GM18858 (cell line): ENCODE data around the gene MYO18B.
"Not testable (repeated sequence)": the region's sequence is repeated elsewhere in the genome, so short reads cannot be mapped to it uniquely, and the experiment has no call there.

Experiments used
- ATAC-seq: cut with Tn5 transposase; IDR thresholded peaks from one replicate; pipeline ENCODE4 v1.9.1; 2021; ENCODE audit not compliant: unreplicated experiment

MYO18B gene

GRCh38 chr22:25741692-25742626, at the start of gene MYO18B:
Gene MYO18B, plus strand, starts transcription at chr22:25742188. Its CDS starts 18,905 bp downstream, at chr22:25761093.
- ATAC-seq = no peak

DNA sequence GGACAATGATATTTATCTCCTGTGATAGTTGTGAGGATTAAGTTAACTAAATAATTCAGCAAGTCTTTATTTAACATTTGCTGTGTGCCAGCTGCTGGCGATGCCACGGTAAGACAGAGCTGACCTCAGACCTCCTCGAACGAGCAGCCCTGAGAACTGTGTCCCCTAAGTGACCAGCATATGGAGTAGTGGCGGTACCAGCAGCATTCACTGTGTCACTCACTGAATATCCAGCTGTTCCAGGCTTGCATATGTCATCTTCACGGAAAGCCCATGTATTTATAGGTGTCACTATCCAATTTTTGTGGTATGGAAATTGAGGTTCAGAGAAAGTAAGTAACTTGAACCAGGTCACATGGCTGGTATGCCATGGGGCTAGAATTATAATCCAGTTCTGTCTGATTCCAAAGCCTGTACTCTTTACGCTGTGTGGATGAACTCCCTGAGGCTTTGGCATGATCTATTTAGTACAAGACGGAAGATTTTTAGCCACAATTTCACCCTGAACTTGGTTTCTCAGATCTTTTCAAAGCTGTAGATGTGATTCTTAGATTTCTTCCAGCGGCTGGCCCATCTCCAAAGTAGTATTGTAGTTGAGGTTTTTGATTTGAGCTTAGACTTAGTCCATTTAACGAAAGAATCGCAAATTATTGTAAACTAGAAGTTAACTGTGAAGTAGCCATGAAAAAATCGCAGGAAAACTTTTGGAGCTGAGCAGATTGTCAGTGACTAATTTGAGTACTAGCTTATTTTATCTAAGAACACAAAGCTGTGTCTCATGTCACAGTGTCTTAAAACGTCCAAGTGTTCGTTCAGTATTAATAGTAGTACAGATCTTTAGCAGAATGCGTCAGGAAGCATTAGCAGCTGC, 49.4 kb upstream of the MYO18B start:
- ATAC-seq = no peak

DNA sequence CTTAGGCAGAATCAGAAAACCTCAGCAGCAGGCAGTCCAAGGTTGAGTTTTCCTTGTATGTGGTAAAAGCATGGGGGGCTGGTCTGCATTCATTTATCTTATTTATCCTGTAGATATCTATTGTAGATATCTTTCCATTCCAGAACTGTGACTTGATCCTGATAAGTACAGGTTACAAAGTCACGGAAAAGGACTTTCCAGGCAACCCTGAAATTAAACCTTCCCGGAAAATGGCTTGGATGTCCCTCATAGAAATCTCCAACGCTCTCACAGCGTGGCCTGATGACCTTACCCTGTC, 48.8 kb upstream of the MYO18B start:
- ATAC-seq = no peak

GRCh38 chr22:25694196-25694907, 47.6 kb upstream of the MYO18B start:
- no peak for ATAC-seq

GRCh38 chr22:25695146-25695545, 46.8 kb upstream of the MYO18B start:
- no peak for ATAC-seq

GRCh38 chr22:25696763-25697162, 45.2 kb upstream of the MYO18B start:
- ATAC-seq = no peak

- no peak for ATAC-seq
These were observed 44.8 kb upstream of the MYO18B start for GRCh38 chr22:25697181-25697664.

DNA sequence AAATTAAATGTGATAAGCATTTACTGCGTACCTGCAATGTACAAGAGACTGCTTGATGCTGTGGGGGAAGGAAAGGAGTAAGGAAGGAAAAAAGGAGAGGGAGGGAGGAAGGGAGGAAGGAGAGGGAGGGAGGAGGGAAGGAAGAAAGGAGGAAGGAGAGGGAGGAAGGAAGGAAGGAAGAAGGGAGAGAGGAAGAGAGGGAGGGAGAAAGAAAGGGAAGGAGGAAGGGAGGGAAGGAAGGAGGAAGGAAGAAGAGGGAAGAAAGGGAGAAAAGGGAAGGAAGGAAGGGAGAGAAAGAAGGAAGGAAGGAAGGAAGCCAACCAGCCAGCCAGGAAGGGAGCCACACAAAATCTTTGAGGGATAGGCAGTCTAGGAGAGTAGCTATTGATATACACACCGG, 44.0 kb upstream of the MYO18B start:
- ATAC-seq = no peak

DNA sequence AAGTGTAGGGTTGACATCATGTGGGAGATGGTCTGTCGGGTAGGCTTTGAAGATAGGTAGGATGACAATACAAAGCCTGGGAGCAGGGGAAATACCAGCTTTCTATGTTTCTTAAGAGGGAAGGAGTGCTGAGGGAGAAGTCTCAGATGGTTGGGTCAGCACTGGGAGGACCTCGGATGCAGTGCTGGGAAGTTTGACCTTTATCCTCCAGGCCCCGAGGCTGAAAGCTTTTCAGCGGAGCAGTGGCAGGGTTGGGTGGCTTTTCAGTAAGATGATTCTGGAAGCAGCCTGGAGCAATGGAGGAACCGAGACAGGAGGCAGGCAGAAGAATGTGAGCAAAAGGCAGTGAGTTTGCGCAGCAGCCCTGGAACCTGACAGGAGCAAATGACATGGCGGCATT, 43.5 kb upstream of the MYO18B start:
- no peak for ATAC-seq

GRCh38 chr22:25698978-25699377, 43.0 kb upstream of the MYO18B start:
- no peak for ATAC-seq

GRCh38 chr22:25701056-25701780, 40.8 kb upstream of the MYO18B start:
- no peak for ATAC-seq

DNA sequence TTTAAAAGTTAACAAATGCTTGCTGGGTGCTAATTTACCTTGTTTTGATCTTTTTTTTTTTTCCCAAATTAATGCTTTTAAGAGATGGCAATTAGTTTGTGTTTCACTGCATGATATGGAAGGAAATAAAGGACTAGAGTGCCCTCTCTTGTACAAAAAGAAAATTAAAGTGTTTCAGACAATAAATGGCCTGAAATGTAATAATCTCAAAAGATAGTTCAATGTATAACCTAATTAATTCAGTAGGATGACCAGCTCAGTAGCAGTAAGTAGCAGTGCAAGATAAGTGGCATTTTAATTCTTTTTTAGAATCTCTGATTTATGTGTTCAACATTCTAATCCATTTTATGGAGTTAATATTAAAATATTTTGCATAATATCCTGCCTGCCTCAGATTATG, 39.9 kb upstream of the MYO18B start:
- no peak for ATAC-seq

GRCh38 chr22:25702571-25703167, 39.3 kb upstream of the MYO18B start:
- no peak for ATAC-seq

DNA sequence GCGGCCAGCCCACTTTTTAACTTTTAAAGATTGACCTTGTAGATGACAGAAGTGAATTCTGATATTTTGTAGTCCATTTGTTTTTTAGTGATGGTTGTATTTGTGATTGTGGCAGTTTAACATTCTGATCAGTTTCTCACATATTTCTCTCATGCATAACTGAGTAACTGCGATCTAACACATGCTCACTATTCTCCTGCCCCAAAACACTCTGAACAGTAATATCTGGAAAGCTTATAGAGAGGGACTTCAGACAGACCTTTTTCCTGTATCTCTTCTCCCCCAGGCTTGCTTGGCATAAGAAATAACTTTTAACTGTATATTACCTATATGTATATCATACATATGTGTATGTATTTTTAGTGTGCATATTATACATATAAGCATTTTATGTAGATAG, 37.3 kb upstream of the MYO18B start:
- ATAC-seq = no peak

DNA sequence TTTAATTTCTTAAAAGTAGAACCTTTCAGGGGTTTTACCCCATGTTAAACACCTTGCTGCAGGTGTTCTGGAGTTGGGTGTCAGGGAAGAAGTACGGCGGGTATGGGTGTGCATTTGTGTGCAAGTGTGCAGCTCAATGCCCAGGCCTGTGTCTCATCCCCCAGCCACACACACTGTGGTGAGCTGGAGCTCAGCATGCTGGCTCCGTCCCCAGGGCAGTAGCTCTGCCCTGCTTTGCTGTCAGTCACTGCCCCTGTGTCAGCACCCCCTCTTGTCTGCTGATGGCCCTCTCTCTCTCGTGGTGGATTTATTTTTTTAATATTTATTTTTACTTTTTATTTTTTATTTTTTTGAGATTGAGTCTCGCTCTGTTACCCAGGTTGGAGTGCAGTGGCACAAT, 35.8 kb upstream of the MYO18B start:
- ATAC-seq = no peak

- not testable (repeated sequence) for ATAC-seq
These were observed 33.6 kb upstream of the MYO18B start for GRCh38 chr22:25708430-25708829.

DNA sequence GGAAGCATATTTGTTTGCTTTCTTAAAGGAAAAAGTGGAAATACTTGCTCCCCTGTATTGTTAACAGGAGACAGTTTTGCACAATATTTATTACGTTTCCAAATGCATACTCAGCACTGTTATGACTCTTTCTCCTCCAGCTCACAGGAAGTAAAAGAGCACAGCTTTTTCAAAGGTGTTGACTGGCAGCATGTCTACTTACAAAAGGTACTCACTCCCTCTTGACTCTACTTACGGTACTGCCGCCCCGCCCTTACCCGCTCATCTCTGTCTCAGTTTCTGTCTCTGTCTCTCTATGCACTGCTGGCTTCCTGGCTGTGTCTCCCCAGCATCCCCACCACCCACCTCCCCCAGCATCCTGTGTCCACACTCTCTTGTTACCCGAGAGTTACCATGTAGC, 32.2 kb upstream of the MYO18B start:
- no peak for ATAC-seq

DNA sequence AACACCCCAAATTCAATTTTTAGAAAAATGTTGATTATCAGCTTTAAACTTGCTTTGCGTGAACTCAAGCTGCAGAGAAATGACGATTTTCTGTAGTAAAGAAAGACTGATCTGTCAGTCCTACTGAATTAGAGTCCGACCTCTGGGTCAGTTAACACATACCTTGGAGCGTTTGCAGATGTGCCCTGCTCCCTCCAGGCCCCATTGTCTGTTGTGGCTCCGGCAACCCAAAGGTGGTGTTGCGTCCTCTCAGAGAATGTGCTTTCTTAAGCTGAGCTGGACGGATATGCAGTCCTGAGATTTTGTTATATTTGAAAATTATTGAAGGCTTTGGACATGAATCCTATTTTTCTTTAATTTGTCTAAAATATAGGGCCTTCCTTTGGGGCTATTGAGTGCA, 31.5 kb upstream of the MYO18B start:
- ATAC-seq = no peak

- no peak for ATAC-seq
These were observed 30.5 kb upstream of the MYO18B start for GRCh38 chr22:25711491-25711890.
